ENCODE measurements around the gene POLA1.
"Not testable (repeated sequence)": the region's sequence is repeated elsewhere in the genome, so short reads cannot be mapped to it uniquely, and the experiment has no call there.

POLA1 gene

GRCh38 chrX:24799565-24799964 lies 105.8 kb downstream of the POLA1 start:
- Mint-ChIP-seq H3K9me3 (no peaks in the 10 kb centered on the region), H3K27me3 (ENCODE audit: low read depth) (no peaks in the 10 kb centered on the region), H3K36me3 (ENCODE audit: low read depth) (peaks cover 29% of the 10 kb centered on the region), H3K4me1 (peaks cover 45% of the 10 kb centered on the region), H3K27ac (peak overlapping the region; percentile 50 to 68 (median 55)), H3K4me3 (no peak overlapping the region)
- no peak for TF ChIP-seq CTCF (IDR thresholded peaks at IDR 0.05; ENCODE audit: unreplicated experiment in 3 of 3)

GRCh38 chrX:24805201-24805600 lies 111.5 kb downstream of the POLA1 start:
- Mint-ChIP-seq H3K27me3 (ENCODE audit: low read depth) (no peaks in the 10 kb centered on the region), H3K4me1 (peaks cover 14% of the 10 kb centered on the region), H3K9me3 (no peaks in the 10 kb centered on the region), H3K27ac (no peak overlapping the region), H3K4me3 (no peak overlapping the region), H3K36me3 (ENCODE audit: low read depth) (peaks cover 25% of the 10 kb centered on the region)
- no peak for TF ChIP-seq CTCF (IDR thresholded peaks at IDR 0.05; ENCODE audit: unreplicated experiment in 3 of 3)

GRCh38 chrX:24819807-24820206 lies 126.1 kb downstream of the POLA1 start:
- not testable (repeated sequence) for H3K4me3 Mint-ChIP-seq; H3K9me3 Mint-ChIP-seq; H3K4me1 Mint-ChIP-seq; H3K27me3 Mint-ChIP-seq (ENCODE audit: low read depth); H3K27ac Mint-ChIP-seq
- peaks cover 51% of the 10 kb centered on the region for H3K36me3 Mint-ChIP-seq (ENCODE audit: low read depth)

- H3K9me3 Mint-ChIP-seq = no peaks in the 10 kb centered on the region
- no peak overlapping the region for H3K27ac Mint-ChIP-seq
- H3K27me3 Mint-ChIP-seq (ENCODE audit: low read depth) = no peaks in the 10 kb centered on the region
- no peak for TF ChIP-seq CTCF (IDR thresholded peaks at IDR 0.05; ENCODE audit: unreplicated experiment in 3 of 3)
- H3K36me3 Mint-ChIP-seq (ENCODE audit: low read depth) = peaks cover 51% of the 10 kb centered on the region
- no peak overlapping the region for H3K4me3 Mint-ChIP-seq
- no peaks in the 10 kb centered on the region for H3K4me1 Mint-ChIP-seq
Observed at GRCh38 chrX:24828147-24828546, 134.4 kb downstream of the POLA1 start.

GRCh38 chrX:24828600-24828999 lies 134.9 kb downstream of the POLA1 start:
- no peak for TF ChIP-seq CTCF (IDR thresholded peaks at IDR 0.05; ENCODE audit: unreplicated experiment in 3 of 3)
- H3K9me3 Mint-ChIP-seq = no peaks in the 10 kb centered on the region

GRCh38 chrX:24833695-24834094 lies 140.0 kb downstream of the POLA1 start:
- H3K27ac Mint-ChIP-seq = no peak overlapping the region
- no peak overlapping the region for H3K4me3 Mint-ChIP-seq
- peaks cover 12% of the 10 kb centered on the region for H3K4me1 Mint-ChIP-seq
- H3K36me3 Mint-ChIP-seq (ENCODE audit: low read depth) = peaks cover 39% of the 10 kb centered on the region
- no peaks in the 10 kb centered on the region for H3K27me3 Mint-ChIP-seq (ENCODE audit: low read depth)
- no peaks in the 10 kb centered on the region for H3K9me3 Mint-ChIP-seq
- TF ChIP-seq CTCF (IDR thresholded peaks at IDR 0.05; ENCODE audit: unreplicated experiment in 3 of 3) = no peak

More at GRCh38 chrX:24828600-24828999, 134.9 kb downstream of the POLA1 start:
- no peak overlapping the region for H3K4me3 Mint-ChIP-seq
- no peaks in the 10 kb centered on the region for H3K4me1 Mint-ChIP-seq
- no peak overlapping the region for H3K27ac Mint-ChIP-seq
- H3K27me3 Mint-ChIP-seq (ENCODE audit: low read depth) = no peaks in the 10 kb centered on the region
- H3K36me3 Mint-ChIP-seq (ENCODE audit: low read depth) = peaks cover 54% of the 10 kb centered on the region

Measured in nephron (organoid).